ENCODE measurements around the gene RNGTT.
A peak's percentile ranks its signal among the peaks of the same experiment; 100 is the strongest.
"Not testable (repeated sequence)": the region's sequence is repeated elsewhere in the genome, so short reads cannot be mapped to it uniquely, and the experiment has no call there.

RNGTT gene

DNA sequence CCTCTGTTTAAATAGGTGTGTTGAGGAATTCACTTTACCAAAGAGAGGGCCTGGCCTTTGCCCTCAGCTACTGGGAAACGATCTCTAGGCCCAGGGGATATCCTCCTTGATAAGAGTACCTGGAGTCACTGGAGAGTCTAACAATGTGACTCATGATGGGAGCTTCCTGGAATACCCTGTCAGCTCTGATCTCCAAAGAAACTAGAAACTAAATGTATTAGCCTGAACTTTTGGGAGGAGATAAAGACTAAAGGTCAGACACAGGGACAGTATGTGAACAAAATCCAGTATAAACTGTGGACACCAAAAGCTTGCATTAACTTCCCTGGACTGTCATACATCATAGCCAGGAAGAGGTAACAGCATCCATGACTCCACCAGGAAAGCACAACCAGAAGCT is 148.5 kb downstream of the RNGTT start:
- no peak for DNase-seq (ENCODE audit: low spot score)

DNA sequence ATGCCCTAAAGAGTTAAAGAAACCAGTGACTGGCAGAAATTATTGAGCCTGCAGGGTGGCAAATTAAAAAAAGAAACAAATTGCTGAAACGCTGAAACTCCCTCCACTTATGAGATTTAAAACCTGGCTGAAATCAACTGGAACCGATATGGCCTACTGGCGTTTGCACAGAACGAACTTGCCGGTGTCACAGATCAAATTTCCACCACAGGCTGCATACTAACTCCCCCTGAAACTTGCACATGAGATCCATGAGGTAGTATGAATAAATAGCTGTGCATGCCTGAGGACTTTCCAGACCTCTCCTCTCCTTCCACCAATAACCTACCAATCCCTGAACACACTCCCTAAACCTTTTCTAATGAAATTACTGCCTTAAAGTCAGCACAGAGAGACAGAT is 150.4 kb downstream of the RNGTT start:
- DNase-seq (ENCODE audit: low spot score), result no peak

DNA sequence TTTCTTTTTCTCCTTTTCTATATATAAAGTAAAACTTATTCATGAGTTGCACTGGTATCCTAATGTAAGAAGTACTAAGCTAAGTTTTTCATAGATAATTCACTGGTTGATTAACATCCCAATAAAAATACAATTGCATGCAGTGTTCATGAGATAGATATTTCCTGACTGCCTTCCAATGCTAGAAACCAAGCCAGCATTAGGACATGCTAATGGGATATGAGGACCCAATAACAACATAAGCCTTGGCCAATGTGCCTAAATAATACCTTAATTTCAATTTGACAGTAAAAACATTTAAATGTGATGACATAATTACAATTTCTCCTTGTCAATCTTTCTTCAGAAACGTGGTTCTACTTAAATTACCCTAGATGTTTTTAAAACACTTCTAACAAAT is 152.7 kb downstream of the RNGTT start:
- no peak for DNase-seq (ENCODE audit: low spot score)

DNA sequence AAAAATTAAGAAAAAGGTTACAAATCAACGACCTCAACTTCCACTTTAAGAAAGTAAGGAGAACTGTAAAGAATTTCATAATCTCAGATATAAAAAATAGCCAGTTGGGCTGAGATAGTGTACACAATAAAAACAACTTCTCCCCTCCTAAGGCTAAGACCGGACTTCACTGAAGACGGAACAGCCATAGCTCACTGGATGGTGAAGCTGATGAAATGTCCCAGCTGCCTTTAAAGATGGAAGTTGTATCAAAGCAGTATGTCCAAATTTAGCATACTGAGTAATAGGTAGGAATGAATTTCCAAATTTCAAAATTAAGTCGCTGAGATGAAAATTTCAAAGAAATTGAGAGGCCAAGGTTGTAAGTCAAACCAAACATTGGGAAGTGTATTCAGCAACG is 153.3 kb downstream of the RNGTT start:
- no peak for DNase-seq (ENCODE audit: low spot score)

DNA sequence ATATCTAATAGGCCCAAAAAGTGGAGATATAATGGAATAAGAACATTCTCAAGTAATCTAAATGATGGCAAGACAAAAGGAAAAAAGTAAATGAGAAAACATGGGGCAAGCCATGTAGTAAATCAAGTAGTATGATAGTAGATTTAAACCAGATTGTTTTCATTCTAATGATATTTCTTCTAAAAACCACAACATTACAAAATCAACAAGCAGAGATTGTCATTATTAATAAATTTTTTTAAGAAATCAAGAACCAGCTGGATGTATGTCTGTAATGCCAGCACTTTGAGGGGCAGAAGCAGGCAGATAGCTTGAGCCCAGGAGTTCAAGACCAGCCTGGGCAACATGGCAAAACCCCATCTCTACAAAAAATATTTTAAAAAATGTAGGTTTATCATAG is 155.0 kb downstream of the RNGTT start:
- DNase-seq (ENCODE audit: low spot score), result no peak

DNA sequence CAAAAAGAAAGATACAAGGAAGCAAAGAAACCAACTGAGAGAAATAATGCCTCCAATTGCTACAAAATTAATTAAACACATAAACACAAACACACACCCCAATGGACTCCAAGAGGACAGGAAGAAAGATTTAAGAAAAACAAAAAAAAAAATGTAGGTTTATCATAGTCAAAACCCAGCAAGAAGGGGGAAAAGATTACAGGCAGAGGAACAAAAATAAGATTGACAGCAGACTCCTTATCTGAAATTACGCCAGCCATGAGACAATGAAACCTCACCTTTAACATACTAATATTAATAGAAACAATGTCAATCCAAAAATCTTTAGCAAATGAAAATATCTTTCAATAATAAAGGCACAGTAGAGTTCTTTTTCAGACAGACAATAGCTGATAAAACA is 155.8 kb downstream of the RNGTT start:
- no peak for DNase-seq (ENCODE audit: low spot score)

DNA sequence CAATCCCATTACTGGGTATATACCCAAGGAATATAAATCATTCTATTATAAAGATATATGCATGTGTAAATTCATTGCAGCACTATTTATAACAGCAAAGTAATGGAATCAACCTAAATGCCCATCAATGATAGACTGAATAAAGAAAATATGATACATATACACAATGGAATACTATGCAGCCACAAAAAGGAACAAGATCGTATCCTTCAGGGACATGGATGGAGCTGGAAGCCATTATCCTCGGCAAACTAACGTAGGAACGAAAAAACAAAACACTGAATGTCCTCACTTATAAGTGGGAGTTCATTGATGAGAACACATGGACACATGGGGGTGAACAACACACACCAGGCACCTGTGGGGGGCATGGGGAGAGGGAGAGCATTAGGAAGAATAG is 156.7 kb downstream of the RNGTT start:
- DNase-seq (ENCODE audit: low spot score), result no peak

DNA sequence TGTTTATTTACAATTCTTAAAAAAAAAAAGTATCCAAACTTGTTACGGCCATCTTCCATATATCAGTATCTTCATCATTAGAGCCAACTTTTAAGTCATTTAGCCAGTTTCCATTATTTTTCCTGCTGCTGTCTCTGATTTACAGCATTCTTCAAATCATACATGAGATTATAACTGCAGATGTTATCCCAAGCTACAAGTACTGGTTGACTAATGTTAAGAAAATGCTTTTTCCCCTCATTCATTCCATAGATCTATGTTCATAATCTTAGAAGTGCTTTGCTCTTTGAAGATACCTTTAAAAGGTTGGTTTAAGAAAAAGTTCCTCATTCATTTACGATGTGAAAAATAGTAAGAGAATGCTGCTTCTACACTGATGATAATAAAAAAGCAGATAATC is 158.7 kb downstream of the RNGTT start:
- no peak for DNase-seq (ENCODE audit: low spot score)

DNA sequence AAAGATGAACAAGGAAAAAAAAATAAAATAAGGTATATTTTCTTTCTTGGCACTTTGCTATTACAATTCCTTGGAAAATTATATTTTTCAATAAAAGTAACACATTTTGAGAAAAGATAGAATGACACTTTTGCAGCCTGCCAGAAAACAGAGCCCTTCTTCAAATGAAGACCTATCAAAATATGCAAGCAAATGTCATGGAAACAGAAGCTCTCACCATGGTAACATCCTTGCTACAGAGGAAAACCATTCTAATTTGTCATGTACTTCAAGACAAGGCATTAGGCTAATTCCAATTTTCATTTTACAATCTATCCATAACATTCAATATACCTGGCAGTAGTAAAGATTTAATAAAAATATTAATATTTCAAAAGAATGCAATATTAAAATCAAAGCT is 177.9 kb downstream of the RNGTT start:
- DNase-seq (ENCODE audit: low spot score), result no peak

DNA sequence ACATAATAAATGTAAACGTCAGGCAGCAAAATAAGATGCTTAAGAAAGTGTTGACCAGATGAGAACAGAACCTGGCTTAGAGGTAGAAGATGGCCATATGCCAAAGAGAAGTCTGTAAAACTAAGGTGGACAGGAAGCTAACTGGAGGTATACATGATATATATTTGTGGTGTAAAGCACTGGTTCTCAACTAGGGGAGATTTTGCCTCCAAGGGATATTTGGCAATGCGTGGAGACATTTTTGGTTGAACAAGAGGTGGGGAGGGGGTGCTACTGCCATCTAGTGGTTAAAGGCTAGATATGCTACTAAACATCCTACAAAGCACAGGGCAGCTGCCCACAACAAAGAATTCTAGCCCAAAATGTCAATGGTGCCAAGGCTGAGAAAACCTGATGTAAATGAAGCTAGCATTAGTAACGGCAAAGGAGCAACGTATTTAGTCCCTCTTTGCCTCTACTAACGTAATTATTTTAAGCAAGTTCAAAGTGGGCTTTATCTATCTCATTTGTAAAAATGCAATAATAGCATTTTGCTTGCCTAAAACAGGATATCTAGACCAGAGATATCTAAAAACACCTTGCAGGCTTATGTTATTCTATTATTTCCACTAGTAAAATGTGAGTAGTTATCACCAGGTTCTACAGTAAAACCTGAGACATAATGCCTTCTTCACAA is 182.6 kb downstream of the RNGTT start:
- DNase-seq (ENCODE audit: low spot score), result peak; percentile 59

DNA sequence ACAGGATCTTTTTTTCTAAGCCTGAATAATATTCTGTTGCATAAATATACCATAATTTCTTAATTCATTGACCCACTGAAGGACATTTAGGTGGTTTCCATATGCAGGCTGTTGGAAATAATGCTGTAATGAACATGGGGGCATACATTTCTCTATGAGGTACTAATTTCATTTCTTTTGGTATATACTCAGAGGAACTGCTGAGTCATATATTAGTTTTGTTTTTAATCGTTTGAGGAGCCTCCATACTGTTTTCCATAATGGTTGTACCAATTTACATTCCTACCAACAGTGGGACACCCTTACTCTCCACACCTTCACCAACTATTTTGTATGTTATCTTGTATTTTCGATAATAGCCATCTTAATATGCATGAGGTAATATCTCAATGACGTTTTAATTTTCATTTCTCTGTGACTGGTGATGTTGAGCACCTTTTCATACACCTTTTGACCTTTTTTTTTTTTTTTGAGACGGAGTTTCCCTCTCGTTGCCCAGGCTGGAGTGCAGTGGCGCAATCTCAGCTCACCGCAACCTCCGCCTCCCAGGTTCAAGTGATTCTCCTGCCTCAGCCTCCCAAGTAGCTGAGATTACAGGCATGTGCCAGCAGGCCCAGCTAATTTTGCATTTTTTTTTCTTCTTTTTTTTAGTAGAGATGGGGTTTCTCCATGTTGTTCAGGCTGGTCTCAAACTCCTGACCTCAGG is 187.4 kb downstream of the RNGTT start:
- no peak for DNase-seq (ENCODE audit: low spot score)

DNA sequence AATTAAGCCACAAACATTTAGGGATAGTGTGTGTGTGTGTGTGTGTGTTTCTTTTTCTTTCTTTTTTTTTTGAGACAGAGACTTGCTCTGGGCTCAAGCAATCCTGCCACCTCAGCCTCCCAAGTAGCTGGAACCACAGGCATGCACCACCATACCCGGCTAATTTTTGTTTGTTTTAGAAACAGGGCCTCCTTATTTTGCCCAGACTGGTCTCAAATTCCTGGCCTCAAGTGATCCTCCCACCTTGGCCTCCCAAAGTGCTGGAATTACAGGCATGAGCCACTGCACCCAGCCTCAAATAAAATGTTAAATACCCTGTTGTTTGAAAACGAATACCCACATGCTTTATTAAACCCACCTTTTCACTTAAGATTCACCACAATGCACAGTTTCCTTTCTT is 195.3 kb downstream of the RNGTT start:
- DNase-seq (ENCODE audit: low spot score), result not testable (repeated sequence)

DNA sequence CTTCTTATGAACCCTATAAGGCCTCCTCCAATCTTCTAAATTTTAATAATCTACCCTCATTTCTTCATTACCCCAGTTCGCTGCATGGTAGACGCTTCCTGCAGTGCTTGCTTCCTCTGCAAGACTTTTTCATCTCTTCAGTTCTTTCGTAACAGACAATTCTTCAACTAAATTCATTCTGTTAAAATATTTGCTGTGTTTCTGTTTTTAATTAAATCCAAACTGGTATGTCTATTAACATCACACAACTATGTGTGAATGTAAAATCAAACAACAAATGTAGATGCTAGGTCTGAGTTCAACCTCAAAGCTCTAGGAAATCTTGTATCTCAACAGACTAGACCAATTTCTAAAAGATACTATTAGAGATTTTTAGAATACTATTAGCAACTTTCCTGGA is 199.3 kb downstream of the RNGTT start:
- no peak for DNase-seq (ENCODE audit: low spot score)

DNA sequence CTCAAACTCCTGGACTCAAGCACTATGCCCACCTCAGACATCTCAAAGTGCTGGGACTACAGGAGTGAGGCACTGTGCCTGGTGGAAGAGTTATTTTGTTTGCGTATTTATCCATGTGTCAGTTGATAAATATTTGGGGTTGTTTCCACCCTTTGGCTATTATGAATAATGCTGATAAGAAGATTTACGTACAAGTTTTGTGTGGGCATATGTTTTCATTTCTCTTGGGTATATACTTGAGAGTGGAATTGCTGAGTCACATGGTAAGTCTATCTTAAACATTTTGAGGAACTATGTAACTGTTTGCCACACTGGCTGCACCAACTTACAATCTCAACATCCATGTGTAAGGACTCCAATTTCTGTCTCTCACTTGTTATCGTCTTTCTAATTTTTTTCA is 200.3 kb downstream of the RNGTT start:
- DNase-seq (ENCODE audit: low spot score), result no peak

DNA sequence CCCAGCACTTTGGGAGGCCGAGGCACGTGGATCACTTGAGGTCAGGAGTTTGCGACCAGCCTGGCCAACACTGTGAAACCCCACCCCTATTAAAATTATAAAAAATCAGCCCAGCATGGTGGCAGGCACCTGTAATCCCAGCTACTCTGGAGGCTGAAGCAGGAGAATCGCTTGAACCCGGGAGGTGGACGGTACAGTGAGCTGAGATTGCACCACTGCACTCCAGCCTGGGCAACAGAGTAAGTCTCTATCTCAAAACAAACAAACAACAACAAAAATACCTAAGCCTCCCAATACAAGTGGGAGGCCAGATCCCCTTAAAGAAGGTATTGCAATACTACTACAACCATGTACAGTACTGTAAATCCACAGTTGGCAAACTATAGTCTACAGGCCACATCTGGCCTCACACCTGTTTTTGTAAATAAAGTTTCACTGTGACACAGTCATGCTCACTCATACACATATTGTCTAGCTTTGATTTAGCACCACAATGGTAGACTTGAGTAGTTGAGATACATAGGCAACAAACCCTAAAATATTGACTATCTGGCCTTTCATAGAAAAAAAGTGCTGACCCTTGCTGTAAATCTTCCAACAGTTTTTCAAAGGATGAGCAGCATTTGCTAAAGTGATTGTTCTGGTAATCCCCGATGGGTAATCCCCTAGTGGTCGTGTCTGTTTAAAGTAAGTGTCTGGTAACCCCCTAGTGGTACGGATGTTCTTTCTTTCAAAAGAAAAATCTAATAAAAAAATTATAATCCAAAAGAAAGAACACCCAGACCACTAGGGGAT is 202.0 kb downstream of the RNGTT start:
- DNase-seq (ENCODE audit: low spot score), result no peak

DNA sequence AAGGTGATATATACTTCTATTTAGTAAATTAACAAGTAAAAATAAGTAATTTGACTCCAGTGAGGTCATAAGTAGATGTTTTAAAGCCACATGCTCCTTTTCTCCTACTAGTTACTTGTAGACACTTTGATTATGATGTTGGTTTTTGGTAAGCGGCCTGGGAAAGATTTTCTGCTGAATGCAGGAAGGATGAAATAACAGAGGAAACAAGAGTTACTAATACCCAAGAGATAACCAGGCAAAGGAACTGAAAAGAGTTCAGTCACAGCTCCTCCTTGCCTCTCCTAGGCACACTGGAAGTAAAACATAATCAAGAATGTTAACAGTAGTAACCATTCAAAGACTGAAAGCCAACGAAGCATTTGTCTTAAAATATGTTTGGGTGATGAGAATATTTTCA is 203.3 kb downstream of the RNGTT start:
- no peak for DNase-seq (ENCODE audit: low spot score)

DNA sequence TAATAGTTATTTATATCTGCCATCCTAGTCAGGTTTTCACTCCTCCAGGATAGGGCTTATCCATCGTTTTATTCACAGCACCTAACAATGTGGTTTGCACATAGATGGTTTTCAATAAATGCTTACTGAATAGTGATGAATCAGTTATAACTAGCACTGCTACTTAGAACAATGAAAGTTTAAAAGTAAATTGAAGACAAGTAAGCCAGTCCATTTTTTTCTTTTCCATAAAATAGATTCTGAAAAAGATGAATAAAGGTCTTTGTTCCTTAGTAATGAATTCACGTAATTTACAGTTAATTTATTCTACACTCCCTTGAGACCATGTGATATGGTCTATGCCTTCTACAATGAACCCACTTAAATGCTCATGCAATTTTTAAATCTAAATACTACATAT is 212.5 kb downstream of the RNGTT start:
- DNase-seq (ENCODE audit: low spot score), result no peak

DNA sequence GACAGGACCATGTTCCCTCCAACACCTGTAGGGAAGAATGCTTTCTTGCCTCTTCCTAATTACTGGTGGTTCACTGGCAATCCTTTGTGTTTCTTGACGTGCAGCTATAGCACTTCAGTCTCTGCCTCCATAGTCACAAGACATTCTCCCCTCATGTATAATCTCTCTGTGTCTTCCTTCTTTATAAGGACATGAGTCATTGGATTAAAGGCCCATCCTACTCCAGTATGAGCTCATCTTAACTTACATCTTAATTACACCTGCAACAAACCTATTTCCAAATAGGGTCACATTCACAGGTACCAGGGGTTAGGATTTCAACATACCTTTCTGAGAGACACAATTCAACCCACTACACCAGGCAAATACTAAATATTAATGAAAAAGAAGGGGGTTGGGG is 213.6 kb downstream of the RNGTT start:
- no peak for DNase-seq (ENCODE audit: low spot score)

DNA sequence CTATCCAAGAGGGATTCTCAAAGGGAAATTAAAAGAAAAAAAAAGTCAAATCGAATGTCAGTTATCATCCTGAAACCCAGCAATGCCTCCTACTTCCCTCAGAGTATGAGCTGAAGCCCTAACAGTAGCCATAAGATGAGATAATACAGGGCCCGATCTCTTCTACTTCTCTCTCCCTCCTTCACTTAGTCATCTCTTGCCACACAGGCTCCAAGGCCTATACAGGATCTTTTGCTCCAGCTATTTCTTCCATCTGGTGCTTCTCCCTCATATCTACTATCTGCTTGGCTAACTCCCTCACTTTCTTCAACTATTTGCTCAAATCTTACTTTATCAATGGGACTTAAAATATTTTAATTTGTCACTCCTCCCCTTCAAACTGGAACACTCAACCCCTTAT is 215.3 kb downstream of the RNGTT start:
- DNase-seq (ENCODE audit: low spot score), result no peak

DNA sequence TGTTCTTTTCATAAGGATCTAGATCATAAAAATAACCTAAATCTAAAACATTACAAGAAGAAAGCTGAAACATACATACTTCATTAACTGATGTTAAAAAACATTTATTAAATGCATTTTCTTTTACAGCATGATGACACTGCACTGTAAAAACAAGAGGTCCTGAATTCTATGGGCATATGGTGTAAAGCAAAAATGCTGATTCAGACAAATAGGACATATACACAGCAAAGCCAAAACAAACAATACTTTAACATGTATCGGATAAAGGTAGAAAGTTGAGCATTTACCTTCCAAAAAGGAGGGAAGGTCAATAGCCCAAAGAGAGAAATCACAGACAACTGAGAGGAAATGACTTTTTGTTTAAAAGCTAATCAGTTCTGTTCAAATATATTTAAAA is 221.5 kb downstream of the RNGTT start:
- DNase-seq (ENCODE audit: low spot score), result no peak

DNA sequence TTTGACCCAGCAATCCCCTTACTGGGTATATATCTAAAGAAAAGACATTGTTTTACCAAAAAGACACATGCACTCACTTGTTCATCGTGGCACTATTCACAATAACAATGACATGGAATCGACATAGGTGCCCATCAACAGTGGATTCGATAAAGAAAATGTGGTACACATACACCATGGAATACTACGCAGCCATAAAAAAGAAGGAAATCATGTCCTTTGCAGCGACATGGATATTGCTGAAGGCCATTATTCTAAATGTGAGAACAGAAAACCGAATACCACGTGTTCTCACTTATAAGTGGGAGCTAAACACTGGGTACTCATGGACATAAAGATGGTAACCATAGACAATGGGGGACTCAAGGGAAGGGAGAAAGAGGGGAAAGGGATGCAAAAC is 222.3 kb downstream of the RNGTT start:
- DNase-seq (ENCODE audit: low spot score), result no peak

DNA sequence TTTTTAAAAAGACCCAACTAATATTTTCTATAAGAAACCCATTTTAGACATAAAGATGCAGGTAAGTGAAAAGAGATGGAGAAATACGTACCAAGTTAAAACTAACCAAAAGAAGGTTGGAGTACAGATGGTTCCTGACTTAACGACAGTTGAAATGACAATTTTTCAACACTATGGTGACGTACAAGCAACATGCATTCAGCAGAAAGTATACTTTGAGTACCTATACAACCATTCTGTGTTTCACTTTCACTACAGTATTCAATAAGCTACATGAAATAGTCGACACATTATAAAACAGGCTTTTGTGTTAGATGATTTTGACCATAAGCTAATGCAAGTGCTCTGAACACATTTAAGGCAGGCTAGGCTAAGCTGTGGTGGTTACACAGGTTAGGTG is 228.9 kb downstream of the RNGTT start:
- no peak for DNase-seq (ENCODE audit: low spot score)

DNA sequence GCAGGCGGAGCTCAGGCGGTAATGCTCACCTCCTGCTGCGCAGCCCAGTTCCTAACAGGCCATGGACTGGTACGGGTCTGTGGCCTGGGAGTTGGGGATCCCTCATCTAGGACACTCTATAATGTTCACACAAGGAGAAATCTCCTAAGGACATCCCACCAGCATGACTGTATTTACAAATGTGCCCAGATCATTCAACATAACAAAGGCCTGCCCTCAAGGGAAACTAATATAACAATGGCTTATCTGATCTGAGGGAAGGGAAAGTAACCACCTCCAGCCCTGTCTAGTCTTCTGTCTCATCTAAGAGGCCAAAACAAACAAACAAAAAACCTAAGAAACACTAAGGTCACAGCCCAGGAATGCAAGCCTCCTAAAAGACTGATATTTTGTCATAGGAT is 232.8 kb downstream of the RNGTT start:
- no peak for DNase-seq (ENCODE audit: low spot score)
